Breast epithelium (tissue), 4 donors: ENCODE results near the gene CEP250. TPM values are rescaled to one million over a fixed set of nuclear protein-coding genes. Genes with fewer than 3 reads are reported as not detected.

Source experiments
- DNase-seq, 2 donors: peaks; one replicate each; pipeline ENCODE4 v3.0.0-alpha.2; 2019; ENCODE audit warnings: low spot score in 2 of 2
- H3K27ac ChIP-seq, 2 donors: fragments of 200-600 bp; sonication (generic) in 1 of 2; one replicate each; pipeline ENCODE4 v1.5.1; 2016 to 2019; ENCODE audit warnings: mild to moderate bottlenecking in 1 of 2
- H3K27me3 ChIP-seq, 2 donors: fragments of 200-600 bp; sonication (generic) in 1 of 2; one replicate each; pipeline versions ENCODE4 v1.5.1 to v1.6.0; 2017 to 2019; ENCODE audit warnings: control low read depth in 1 of 2, mild to moderate bottlenecking in 1 of 2
- H3K36me3 ChIP-seq: fragments of 200-600 bp; one replicate; pipeline ENCODE4 v1.5.1; 2019
- H3K4me1 ChIP-seq, 2 donors: fragments of 200-600 bp; sonication (generic); one replicate each; pipeline ENCODE4 v1.5.1; 2016 to 2019; ENCODE audit warnings: control low read depth in 1 of 2
- H3K4me3 ChIP-seq, 3 donors: fragments of 200-600 bp; sonication (generic); 1 replicate in 2 of 3; 2 replicates in 1 of 3; pipeline ENCODE4 v1.5.1; 2016 to 2019; ENCODE audit warnings: mild to moderate bottlenecking in 3 of 3, moderate library complexity in 2 of 3
- H3K9me3 ChIP-seq, 2 donors: fragments of 200-600 bp; sonication (generic) in 1 of 2; one replicate each; pipeline ENCODE4 v1.5.1; 2016 to 2019; ENCODE audit warnings: control low read depth in 1 of 2
- CTCF ChIP-seq, 3 donors: fragments of 450-650 bp; IDR thresholded peaks; one replicate each; pipeline ENCODE4 v1.5.1; 2016 to 2017; ENCODE audit warnings: antibody characterized with exemption in 3 of 3, mild to moderate bottlenecking in 3 of 3, moderate library complexity in 3 of 3
- POLR2A ChIP-seq: fragments of 450-650 bp; IDR thresholded peaks from one replicate; pipeline ENCODE4 v1.6.1; 2016; ENCODE audit warnings: antibody characterized with exemption, mild to moderate bottlenecking, moderate library complexity
- POLR2AphosphoS5 ChIP-seq, 3 donors: sonication (generic); formaldehyde crosslinking; IDR thresholded peaks; one replicate each; pipeline ENCODE4 v1.6.1; 2017; ENCODE audit warnings: antibody characterized with exemption in 3 of 3
- intact Hi-C: fragments of 100-400 bp; cut with DNase I; formaldehyde crosslinking; loops from one replicate; pipeline ENCODE4 v1.15.1; 2023; ENCODE audit warnings: low total_unique reads
- total RNA-seq, 3 donors: library from RNA; depleted of rRNA; stranded (reverse); fragments of >200 nt; gene quantifications; one replicate each; pipeline ENCODE4 v1.1.0, GENCODE V29; 2016

CEP250 gene
- total RNA-seq, 3 donors from 2014 or later: 22.2 to 28.5 (median 23.3) TPM

GRCh38 chr20:35466856-35467255, 11.5 kb downstream of the CEP250 start:
- Histone ChIP-seq H3K27me3 (no peaks in the 10 kb centered on the region), H3K4me3 (no peak overlapping the region), H3K4me1 (no peaks in the 10 kb centered on the region), H3K9me3 (no peaks in the 10 kb centered on the region), H3K27ac (no peak overlapping the region), H3K36me3 (no peaks in the 10 kb centered on the region)
- intact Hi-C loops: loop anchor here (5.0 kb wide), 1 partner anchor 50 kb away; no protein-coding TSS in a partner anchor
- TF ChIP-seq CTCF (IDR thresholded peaks at IDR 0.05): no peak
- TF ChIP-seq POLR2A: no peak
- no peak for TF ChIP-seq POLR2AphosphoS5 (IDR thresholded peaks at IDR 0.05)
- DNase-seq: no peak

- no peaks in the 10 kb centered on the region for H3K9me3 ChIP-seq
- H3K4me1 ChIP-seq: no peaks in the 10 kb centered on the region
- no peak for DNase-seq
- H3K4me3 ChIP-seq: no peak overlapping the region
- no peak overlapping the region for H3K27ac ChIP-seq
- TF ChIP-seq POLR2AphosphoS5 (IDR thresholded peaks at IDR 0.05) (peak in 1 of 3 donors; percentile 35), CTCF (IDR thresholded peaks at IDR 0.05) (no peak)
- intact Hi-C loops: loop anchor here (5.0 kb wide), 1 partner anchor 50 kb away; no protein-coding TSS in a partner anchor
- no peaks in the 10 kb centered on the region for H3K36me3 ChIP-seq
- no peaks in the 10 kb centered on the region for H3K27me3 ChIP-seq
Observed at GRCh38 chr20:35467339-35468224, 12.2 kb downstream of the CEP250 start.

GRCh38 chr20:35468671-35469334, 13.4 kb downstream of the CEP250 start:
- H3K27me3 ChIP-seq: no peaks in the 10 kb centered on the region
- H3K4me3 ChIP-seq: no peak overlapping the region
- H3K36me3 ChIP-seq: no peaks in the 10 kb centered on the region
- no peak overlapping the region for H3K27ac ChIP-seq
- no peaks in the 10 kb centered on the region for H3K9me3 ChIP-seq
- TF ChIP-seq POLR2A (no peak), CTCF (IDR thresholded peaks at IDR 0.05) (no peak), POLR2AphosphoS5 (IDR thresholded peaks at IDR 0.05) (no peak)
- intact Hi-C loops: loop anchor here (5.0 kb wide), 1 partner anchor 52 kb away; no protein-coding TSS in a partner anchor
- no peak for DNase-seq
- H3K4me1 ChIP-seq: no peaks in the 10 kb centered on the region

GRCh38 chr20:35472209-35472608, 16.8 kb downstream of the CEP250 start:
- no peak for DNase-seq
- H3K4me3 ChIP-seq: no peak overlapping the region
- H3K27me3 ChIP-seq: no peaks in the 10 kb centered on the region
- no peaks in the 10 kb centered on the region for H3K9me3 ChIP-seq
- H3K36me3 ChIP-seq: peaks cover 6% of the 10 kb centered on the region
- no peaks in the 10 kb centered on the region for H3K4me1 ChIP-seq
- no peak for TF ChIP-seq POLR2AphosphoS5 (IDR thresholded peaks at IDR 0.05)
- TF ChIP-seq CTCF (IDR thresholded peaks at IDR 0.05): no peak
- no peak for TF ChIP-seq POLR2A
- H3K27ac ChIP-seq: no peak overlapping the region
- intact Hi-C loops: no loop called here

GRCh38 chr20:35473684-35474083, 18.3 kb downstream of the CEP250 start:
- H3K36me3 ChIP-seq: peaks cover 6% of the 10 kb centered on the region
- H3K4me3 ChIP-seq: no peak overlapping the region
- no peaks in the 10 kb centered on the region for H3K4me1 ChIP-seq
- H3K27me3 ChIP-seq: no peaks in the 10 kb centered on the region
- no peaks in the 10 kb centered on the region for H3K9me3 ChIP-seq
- no peak overlapping the region for H3K27ac ChIP-seq
- intact Hi-C loops: no loop called here
- DNase-seq: no peak
- TF ChIP-seq CTCF (IDR thresholded peaks at IDR 0.05): no peak
